OCI-LY1 (cell line): ENCODE data around the gene AKT1.
A peak's percentile ranks its signal among the peaks of the same experiment; 100 is the strongest.

Source experiments
- H2AFZ ChIP-seq: fragments of 200-600 bp; sonication (generic), shearing (Covaris generic); 2 replicates; pipeline ENCODE4 v1.6.0; 2014; ENCODE audit warnings: antibody characterized with exemption, mild to moderate bottlenecking, low read length
- H3F3A ChIP-seq: fragments of 200-600 bp; sonication (generic), shearing (Covaris generic); 2 replicates; pipeline ENCODE4 v1.6.0; 2014; ENCODE audit warnings: mild to moderate bottlenecking, antibody characterized with exemption, low read length, moderate library complexity; ENCODE audit not compliant: insufficient read depth
- H3K27ac ChIP-seq: fragments of 200-600 bp; sonication (generic); 2 replicates; pipeline ENCODE4 v1.5.1; 2014; ENCODE audit warnings: low read length, mixed run types, mild to moderate bottlenecking, low read depth; ENCODE audit not compliant: poor library complexity, severe bottlenecking
- H3K27me3 ChIP-seq: fragments of 200-600 bp; sonication (generic); 2 replicates; pipeline ENCODE4 v1.6.0; 2014; ENCODE audit warnings: antibody characterized with exemption, mild to moderate bottlenecking, low read length, moderate library complexity; ENCODE audit not compliant: insufficient read depth
- H3K36me3 ChIP-seq: fragments of 200-600 bp; sonication (generic); 2 replicates; pipeline ENCODE4 v1.6.1; 2014; ENCODE audit warnings: mild to moderate bottlenecking, antibody characterized with exemption, low read length, moderate library complexity, mixed read lengths; ENCODE audit not compliant: insufficient read depth
- H3K4me1 ChIP-seq: fragments of 200-600 bp; sonication (generic); 2 replicates; pipeline ENCODE4 v1.5.1; 2014; ENCODE audit warnings: mild to moderate bottlenecking, low read length, moderate library complexity; ENCODE audit not compliant: insufficient read depth, severe bottlenecking
- H3K4me2 ChIP-seq: fragments of 200-600 bp; sonication (generic), shearing (Covaris generic); 2 replicates; pipeline ENCODE4 v1.6.1; 2014; ENCODE audit warnings: low read length
- H3K4me3 ChIP-seq: fragments of 200-600 bp; sonication (generic); 2 replicates; pipeline ENCODE4 v1.5.1; 2014; ENCODE audit warnings: low read length, low read depth, mild to moderate bottlenecking, mixed read lengths; ENCODE audit not compliant: poor library complexity, severe bottlenecking
- H3K79me2 ChIP-seq: fragments of 200-600 bp; shearing (Covaris generic); 2 replicates; pipeline ENCODE4 v1.6.1; 2016; ENCODE audit warnings: mixed run types, low read length, mixed read lengths; ENCODE audit not compliant: insufficient read depth
- H3K9ac ChIP-seq: fragments of 200-600 bp; sonication (generic), shearing (Covaris generic); 2 replicates; pipeline ENCODE4 v1.6.1; 2014; ENCODE audit warnings: mild to moderate bottlenecking, low read length, mixed read lengths
- H3K9me2 ChIP-seq: fragments of 200-600 bp; sonication (generic), shearing (Covaris generic); 2 replicates; pipeline ENCODE4 v1.6.1; 2014; ENCODE audit warnings: low read depth, mild to moderate bottlenecking, low read length, mixed read lengths
- H3K9me3 ChIP-seq: fragments of 200-600 bp; shearing (Covaris generic); 2 replicates; pipeline ENCODE4 v1.6.1; 2014; ENCODE audit warnings: low read length, mixed read lengths
- H4K20me1 ChIP-seq: fragments of 200-600 bp; sonication (generic), shearing (Covaris generic); 2 replicates; pipeline ENCODE4 v1.6.0; 2016; ENCODE audit warnings: mild to moderate bottlenecking, low read length; ENCODE audit not compliant: insufficient read depth
- CTCF ChIP-seq: fragments of 200-600 bp; sonication (generic), shearing (Covaris generic); IDR thresholded peaks from 2 replicates; pipeline ENCODE4 v1.5.1; 2017; ENCODE audit warnings: mild to moderate bottlenecking, antibody characterized with exemption, low read length, moderate library complexity, mixed read lengths
- EZH2 ChIP-seq: fragments of 200-600 bp; sonication (generic), shearing (Covaris generic); IDR thresholded peaks from 2 replicates; pipeline ENCODE4 v1.8.0; 2017; ENCODE audit warnings: borderline replicate concordance, mixed run types, mild to moderate bottlenecking, antibody characterized with exemption, low read length, moderate library complexity, mixed read lengths

AKT1 gene

GRCh38 chr14:104793703-104793959, 1.9 kb downstream of the AKT1 start:
- TF ChIP-seq CTCF = no peak
- TF ChIP-seq EZH2 = no peak
- H3K79me2 ChIP-seq = no peaks in the 10 kb centered on the region

GRCh38 chr14:104792945-104793702, 2.4 kb downstream of the AKT1 start:
- no peaks in the 10 kb centered on the region for H3K79me2 ChIP-seq
- peak overlapping the region; percentile 6 for H3K27ac ChIP-seq
- peak; percentile 64 for TF ChIP-seq CTCF
- no peak for TF ChIP-seq EZH2
- H3K4me3 ChIP-seq = peak overlapping the region; percentile 89
- no peaks in the 10 kb centered on the region for H3K9me2 ChIP-seq
- H4K20me1 ChIP-seq = no peaks in the 10 kb centered on the region
- H3K9me3 ChIP-seq = no peaks in the 10 kb centered on the region
- H3F3A ChIP-seq = no peaks in the 10 kb centered on the region
- H3K9ac ChIP-seq = peak overlapping the region; percentile 26; the same call in 1 of the 2 replicates
- peaks cover 26% of the 10 kb centered on the region for H3K4me1 ChIP-seq
- no peaks in the 10 kb centered on the region for H3K27me3 ChIP-seq
- H2AFZ ChIP-seq = no peak overlapping the region
- peak overlapping the region; percentile 96 for H3K4me2 ChIP-seq
- H3K36me3 ChIP-seq = peaks cover 21% of the 10 kb centered on the region; the same call in 1 of the 2 replicates

More at GRCh38 chr14:104793703-104793959, 1.9 kb downstream of the AKT1 start:
- Histone ChIP-seq H2AFZ (no peak overlapping the region), H3K4me3 (peak overlapping the region; percentile 89), H3K9ac (peak overlapping the region; percentile 26; the same call in 1 of the 2 replicates), H3K4me2 (peak overlapping the region; percentile 96), H3K27me3 (no peaks in the 10 kb centered on the region), H3K9me2 (no peaks in the 10 kb centered on the region), H3K9me3 (no peaks in the 10 kb centered on the region), H3K4me1 (peaks cover 26% of the 10 kb centered on the region), H3K27ac (peak overlapping the region; percentile 6), H3K36me3 (peaks cover 21% of the 10 kb centered on the region; the same call in 1 of the 2 replicates), H4K20me1 (no peaks in the 10 kb centered on the region), H3F3A (no peaks in the 10 kb centered on the region)

- H3K4me1 ChIP-seq = peaks cover 26% of the 10 kb centered on the region
- H3K9me2 ChIP-seq = no peaks in the 10 kb centered on the region
- no peak overlapping the region for H3K4me3 ChIP-seq
- no peaks in the 10 kb centered on the region for H3K79me2 ChIP-seq
- no peaks in the 10 kb centered on the region for H3K9me3 ChIP-seq
- H3K27me3 ChIP-seq = no peaks in the 10 kb centered on the region
- peaks cover 21% of the 10 kb centered on the region; the same call in 1 of the 2 replicates for H3K36me3 ChIP-seq
- no peak overlapping the region for H2AFZ ChIP-seq
- H3K9ac ChIP-seq = no peak overlapping the region
- H4K20me1 ChIP-seq = no peaks in the 10 kb centered on the region
- H3F3A ChIP-seq = no peaks in the 10 kb centered on the region
- TF ChIP-seq EZH2 (no peak), CTCF (no peak)
- no peak overlapping the region; the same call in 1 of the 2 replicates for H3K4me2 ChIP-seq
- no peak overlapping the region for H3K27ac ChIP-seq
These were observed 3.3 kb downstream of the AKT1 start for GRCh38 chr14:104792101-104792884.
